ENCODE data around the gene DAPK1.
"Not testable (repeated sequence)": the region's sequence is repeated elsewhere in the genome, so short reads cannot be mapped to it uniquely, and the experiment has no call there.

DAPK1 gene

DNA sequence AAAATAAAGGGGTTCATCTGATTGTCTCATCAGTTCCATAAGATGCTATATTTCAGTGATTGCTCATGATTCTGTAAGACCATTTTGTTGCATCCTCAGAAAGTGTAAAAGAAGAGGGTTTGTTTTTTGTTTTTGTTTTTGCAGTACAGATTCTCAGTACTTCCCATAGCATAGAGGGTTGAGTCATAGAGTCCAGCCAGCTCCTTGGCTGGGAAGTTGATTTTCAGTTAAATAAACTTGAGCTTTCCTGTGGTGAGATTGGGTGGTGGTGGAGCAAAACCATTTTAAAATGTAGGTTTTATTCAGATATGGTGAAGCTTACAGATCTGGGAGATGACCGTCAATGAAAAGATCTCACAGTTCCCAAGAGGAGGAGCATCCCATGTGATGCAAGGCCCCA, 48.2 kb downstream of the DAPK1 start:
- DNase-seq (ENCODE audit: low spot score): no peak

- no peak for DNase-seq (ENCODE audit: low spot score)
Measured at GRCh38 chr9:87546704-87547103, 49.0 kb downstream of the DAPK1 start.

- no peak for DNase-seq (ENCODE audit: low spot score)
Measured at GRCh38 chr9:87547671-87548081, 50.0 kb downstream of the DAPK1 start.

- no peak for DNase-seq (ENCODE audit: low spot score)
Measured at GRCh38 chr9:87548159-87548558, 50.5 kb downstream of the DAPK1 start.

GRCh38 chr9:87549088-87549487, 51.4 kb downstream of the DAPK1 start:
- DNase-seq (ENCODE audit: low spot score): not testable (repeated sequence)

DNA sequence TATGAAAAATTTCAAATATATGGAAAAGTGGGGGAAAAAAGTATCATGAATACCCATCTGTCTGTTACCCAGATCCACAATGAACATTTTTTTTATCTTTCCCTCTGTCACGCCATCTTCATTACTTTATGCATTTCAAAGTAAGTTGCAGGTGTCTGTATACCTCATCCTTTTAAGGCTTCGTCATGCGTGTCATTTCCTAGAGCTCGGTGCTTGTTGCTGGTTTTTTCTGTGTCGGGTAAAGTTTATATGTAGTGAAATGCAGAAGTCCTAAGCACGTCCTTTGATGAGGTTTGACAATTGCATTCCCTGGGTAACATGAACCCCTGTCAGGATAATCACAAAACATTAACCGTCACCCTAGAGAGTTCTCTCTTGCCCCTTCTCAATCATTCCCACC, 52.1 kb downstream of the DAPK1 start:
- DNase-seq (ENCODE audit: low spot score): no peak

GRCh38 chr9:87550253-87550954, 52.7 kb downstream of the DAPK1 start:
- DNase-seq (ENCODE audit: low spot score): no peak

DNA sequence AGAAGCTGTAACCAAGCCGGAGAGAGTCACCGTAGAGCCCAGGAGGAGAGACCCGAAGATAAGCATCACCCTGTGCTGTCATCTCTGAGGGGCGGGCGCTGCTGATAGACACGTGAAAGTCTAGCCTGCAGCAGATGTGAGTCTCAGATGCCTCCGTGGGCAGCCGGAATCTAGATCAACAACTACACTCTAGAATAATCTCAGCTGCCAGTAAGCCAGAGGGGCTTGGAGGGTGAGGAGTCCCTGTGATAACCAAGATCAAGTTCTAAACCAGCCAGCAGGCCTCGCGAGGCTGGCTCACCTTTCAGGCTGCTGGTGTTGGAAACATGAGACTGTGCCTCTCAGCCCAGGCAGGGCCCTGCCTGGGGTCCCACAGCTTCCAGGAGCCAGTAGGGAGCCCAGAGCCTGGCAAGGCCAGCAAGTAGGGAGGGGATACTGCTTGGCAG, 54.1 kb downstream of the DAPK1 start:
- no peak for DNase-seq (ENCODE audit: low spot score)

DNA sequence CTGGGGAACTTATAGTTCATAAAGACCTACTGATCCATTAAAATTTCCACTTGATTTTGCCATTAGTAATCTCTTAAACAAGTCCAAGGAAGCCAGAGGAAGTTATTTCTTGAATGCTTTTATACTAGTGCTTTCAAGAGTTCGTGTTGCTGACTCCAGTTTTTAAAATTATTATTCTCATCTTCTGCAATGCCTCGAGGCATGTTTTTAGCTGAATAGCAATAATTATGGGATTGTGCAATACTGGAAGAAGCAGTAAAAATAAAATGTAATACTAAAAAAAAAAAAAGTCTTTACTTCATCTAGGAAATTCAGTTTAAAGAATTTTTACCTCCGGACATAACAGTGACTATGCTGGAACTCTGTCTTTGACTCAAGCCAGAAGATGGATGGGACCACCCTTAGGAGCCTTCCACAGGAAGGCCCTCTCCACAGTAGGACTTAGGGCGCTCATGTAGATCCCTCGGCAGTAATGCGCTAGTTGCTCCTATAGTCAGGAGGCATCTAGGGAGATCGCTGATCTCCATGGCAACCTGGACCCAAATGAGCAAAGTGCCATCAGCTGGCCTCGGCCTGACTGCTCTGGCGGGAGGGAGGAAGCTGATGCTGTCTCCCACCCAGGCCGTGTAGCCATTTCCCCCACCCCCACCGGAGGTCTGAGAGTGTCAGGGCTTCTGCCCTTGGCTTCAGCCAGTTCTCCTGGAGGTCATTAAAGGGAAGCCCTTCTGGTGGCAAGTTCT, 56.7 kb downstream of the DAPK1 start:
- no peak for DNase-seq (ENCODE audit: low spot score)

DNA sequence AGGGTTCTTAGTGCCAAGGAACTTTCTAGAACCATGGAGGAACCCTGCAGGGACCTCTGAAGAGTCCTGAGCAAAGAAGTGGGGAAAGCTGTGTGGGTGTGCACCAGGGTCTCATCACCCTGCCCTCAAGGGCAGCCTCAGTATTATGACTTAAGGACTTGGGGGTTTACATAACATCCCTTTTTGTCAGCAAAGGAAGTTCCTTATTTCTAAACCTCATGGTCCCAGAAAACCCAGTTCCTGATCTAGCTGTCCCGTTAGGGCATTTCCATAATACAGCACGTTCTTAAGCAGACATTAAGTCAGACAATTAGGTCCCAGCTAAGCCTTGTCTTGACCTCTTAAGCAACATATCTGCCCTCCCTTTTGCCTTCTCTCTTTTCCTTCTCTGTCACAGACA, 57.3 kb downstream of the DAPK1 start:
- no peak for DNase-seq (ENCODE audit: low spot score)

DNA sequence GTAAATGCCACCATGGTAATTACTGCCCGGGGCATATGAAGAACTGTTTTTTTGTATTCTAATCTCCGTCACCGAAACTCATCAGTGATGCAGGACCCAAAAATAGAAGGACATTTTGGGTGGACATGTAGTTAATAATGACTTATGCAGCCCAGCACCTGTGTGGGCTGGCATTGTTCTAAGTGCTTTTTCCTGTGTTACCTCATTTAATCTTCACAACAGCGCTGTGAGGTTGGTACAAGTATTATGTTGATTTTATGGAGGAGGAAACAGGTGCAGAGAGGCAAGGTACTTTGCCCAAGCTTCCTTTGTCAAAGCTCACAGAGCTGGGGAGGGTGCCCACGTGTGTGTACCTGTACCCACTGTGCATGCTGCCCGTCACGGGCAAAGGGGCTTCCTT, 58.4 kb downstream of the DAPK1 start:
- no peak for DNase-seq (ENCODE audit: low spot score)

- DNase-seq (ENCODE audit: low spot score): no peak
Measured at GRCh38 chr9:87556821-87557220, 59.2 kb downstream of the DAPK1 start.

- no peak for DNase-seq (ENCODE audit: low spot score)
Measured at GRCh38 chr9:87557996-87558395, 60.3 kb downstream of the DAPK1 start.

GRCh38 chr9:87558606-87559190, 61.0 kb downstream of the DAPK1 start:
- DNase-seq (ENCODE audit: low spot score): no peak

GRCh38 chr9:87562062-87562461, 64.4 kb downstream of the DAPK1 start:
- DNase-seq (ENCODE audit: low spot score): no peak

DNA sequence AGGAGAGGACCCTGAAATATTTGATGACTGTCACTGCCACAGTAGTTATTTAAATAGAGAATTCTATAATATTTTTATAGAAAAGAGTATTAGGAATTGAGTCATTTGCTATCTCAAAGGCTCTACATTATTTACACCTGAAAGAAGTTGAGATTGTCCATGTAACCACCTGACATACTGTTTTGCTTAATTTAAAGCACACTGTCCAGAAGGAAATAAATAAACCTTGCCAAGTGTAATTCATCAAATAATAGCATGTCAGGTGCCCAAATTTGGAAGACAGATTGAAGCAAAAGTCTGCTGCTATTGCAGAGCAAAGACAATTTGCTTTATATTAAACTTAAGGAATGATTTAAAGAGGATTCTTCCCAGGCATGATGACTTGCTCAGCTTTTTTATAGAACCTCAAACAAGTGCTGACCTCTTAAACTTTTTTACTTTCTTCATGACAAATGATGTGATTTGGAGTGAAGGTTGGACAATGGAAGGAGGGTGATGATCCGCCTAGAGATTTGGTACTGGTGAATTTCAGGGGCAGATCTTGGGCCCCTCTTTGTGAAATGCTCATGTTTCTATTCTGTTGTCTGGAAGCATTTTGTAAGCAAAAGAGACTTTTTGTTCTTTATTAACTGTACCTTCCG, 65.0 kb downstream of the DAPK1 start:
- no peak for DNase-seq (ENCODE audit: low spot score)

DNA sequence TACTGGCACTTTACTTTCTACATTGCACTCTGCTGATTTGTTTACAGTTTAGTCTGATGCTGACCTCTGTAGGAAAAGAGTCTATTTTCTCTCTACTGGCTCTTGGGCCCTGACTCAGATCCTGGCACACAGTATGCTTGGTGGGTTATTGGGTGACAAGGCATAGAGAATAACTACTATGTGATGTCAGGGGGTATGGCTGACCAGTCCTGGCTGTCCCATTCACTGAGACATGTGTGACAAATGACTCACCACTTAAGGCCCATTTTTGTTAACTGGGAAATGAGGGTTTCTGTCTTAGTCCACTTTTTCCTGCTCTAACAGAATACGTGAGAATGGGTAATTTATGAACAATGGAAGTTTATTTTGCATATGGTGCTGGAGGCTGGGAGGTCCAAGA, 66.4 kb downstream of the DAPK1 start:
- no peak for DNase-seq (ENCODE audit: low spot score)

- DNase-seq (ENCODE audit: low spot score): no peak
Measured at GRCh38 chr9:87564791-87565241, 67.1 kb downstream of the DAPK1 start.

DNA sequence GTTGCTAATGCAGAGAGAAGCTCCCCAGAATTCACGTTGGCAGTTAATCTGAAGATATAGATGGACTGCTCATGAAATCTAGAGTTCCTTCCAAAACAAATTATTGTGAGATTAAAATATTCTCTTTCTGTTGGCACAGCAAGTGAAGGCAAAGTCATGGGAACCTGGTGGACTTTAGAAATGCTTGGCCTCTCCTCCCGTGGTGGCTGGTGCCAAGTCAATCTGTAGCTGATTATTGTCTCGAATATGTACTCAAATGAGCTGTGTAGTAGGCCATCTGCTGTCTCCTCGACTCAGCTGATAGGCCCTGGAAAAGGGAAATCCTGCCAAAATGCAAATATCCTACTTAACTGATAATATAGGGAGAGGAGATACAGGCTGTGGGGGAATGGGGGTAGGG, 69.3 kb downstream of the DAPK1 start:
- DNase-seq (ENCODE audit: low spot score): no peak

DNA sequence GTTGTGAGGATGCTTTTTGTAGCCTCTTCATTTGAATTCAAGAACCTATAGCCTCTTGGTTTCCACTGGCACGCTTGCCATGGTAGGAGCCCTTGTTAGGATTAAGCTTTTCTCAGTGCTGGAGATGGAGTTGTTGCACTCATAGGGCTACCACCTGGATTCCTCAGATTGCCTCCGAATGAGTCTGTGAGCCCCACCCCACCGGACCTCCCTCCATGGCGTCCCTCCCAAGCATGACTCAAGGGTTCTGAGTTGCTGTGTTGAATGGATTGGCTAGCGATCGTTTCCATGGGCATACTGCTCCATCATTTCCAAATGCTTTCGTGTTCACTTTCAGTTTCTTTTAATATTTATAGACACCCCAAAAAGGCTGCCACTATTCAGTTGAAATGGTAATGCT, 69.9 kb downstream of the DAPK1 start:
- no peak for DNase-seq (ENCODE audit: low spot score)

DNA sequence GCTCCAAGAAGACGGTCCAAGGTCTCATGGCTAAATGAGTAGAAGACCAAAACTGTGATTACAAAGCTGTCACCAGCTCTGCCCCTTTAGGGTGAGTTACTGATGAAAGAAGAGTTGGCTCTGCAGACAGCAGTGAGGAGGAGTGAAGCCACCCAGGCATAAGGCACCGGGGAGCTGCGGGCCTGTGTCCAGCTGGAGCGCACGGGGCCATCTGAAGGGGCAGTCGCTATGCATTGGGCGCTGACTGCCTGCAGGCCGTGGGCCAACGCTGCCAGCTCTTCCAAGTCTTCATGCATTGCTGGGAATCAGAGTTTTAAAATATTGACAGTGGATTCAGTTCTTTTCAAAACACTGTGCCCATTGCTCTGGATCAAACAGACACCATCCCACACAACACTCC, 70.3 kb downstream of the DAPK1 start:
- no peak for DNase-seq (ENCODE audit: low spot score)

GRCh38 chr9:87568401-87568800, 70.7 kb downstream of the DAPK1 start:
- DNase-seq (ENCODE audit: low spot score): no peak

- DNase-seq (ENCODE audit: low spot score): no peak
Measured at GRCh38 chr9:87569008-87569509, 71.4 kb downstream of the DAPK1 start.
